IMR-90 (cell line): ENCODE measurements around the gene LMTK2. TPM values are rescaled to one million over a fixed set of nuclear protein-coding genes. Genes with fewer than 3 reads are reported as not detected.

Experiments used
- ATAC-seq: fragments of 200-7000 bp; cut with Tn5 transposase; 2 replicates; pipeline ENCODE4 v1.9.1; 2020; ENCODE audit warnings: low read depth, mild to moderate bottlenecking, moderate library complexity
- BruUV-seq: library from RNA; stranded (reverse); fragments of 400-500 nt; replicated peaks from 2 replicates; lab custom pipeline; 2021; lab: Mats Ljungman, UMichigan
- CTCF ChIA-PET: fragments of 300-600 bp; formaldehyde crosslinking; extraction: SDS; loops from one replicate; lab custom pipeline; 2021; ENCODE audit warnings: antibody characterized with exemption; lab: Yijun Ruan, JAX
- POLR2A ChIA-PET: fragments of 300-600 bp; sonication (Branson Sonifier 250); formaldehyde crosslinking; loops from one replicate; lab custom pipeline; 2022; ENCODE audit warnings: antibody characterized with exemption; ENCODE audit not compliant: unreplicated experiment; lab: Charles Lee
- DNase-seq: peaks from one replicate; pipeline ENCODE4 v3.0.0; 2013
- H2AFZ ChIP-seq: replicated peaks from 2 replicates; pipeline ENCODE3; 2013; ENCODE audit warnings: low read length, mild to moderate bottlenecking; ENCODE audit not compliant: poor library complexity
- H2AK5ac ChIP-seq: 2 replicates; pipeline ENCODE4 v1.6.1; 2013; ENCODE audit warnings: low read depth, low read length, inconsistent platforms
- H2AK9ac ChIP-seq: replicated peaks from 2 replicates; pipeline ENCODE3; 2013; ENCODE audit warnings: mild to moderate bottlenecking, low read depth, low read length, moderate library complexity; ENCODE audit not compliant: poor library complexity
- H2BK120ac ChIP-seq: 2 replicates; pipeline ENCODE4 v1.6.1; 2013; ENCODE audit warnings: low read depth, low read length, inconsistent platforms
- H2BK15ac ChIP-seq: 3 replicates; pipeline ENCODE4 v1.6.1; 2013; ENCODE audit warnings: low read depth, low read length, inconsistent platforms
- H2BK20ac ChIP-seq: 2 replicates; pipeline ENCODE4 v1.6.1; 2013; ENCODE audit warnings: low read depth, mild to moderate bottlenecking, inconsistent platforms, low read length, moderate library complexity
- H2BK5ac ChIP-seq: 2 replicates; pipeline ENCODE4 v1.6.1; 2013; ENCODE audit warnings: mild to moderate bottlenecking, low read depth, low read length, inconsistent platforms; ENCODE audit not compliant: poor library complexity, severe bottlenecking
- H3K14ac ChIP-seq: replicated peaks from 2 replicates; pipeline ENCODE4 v1.6.1; 2013; ENCODE audit warnings: low read depth, low read length, inconsistent platforms
- H3K18ac ChIP-seq: 2 replicates; pipeline ENCODE4 v1.6.1; 2013; ENCODE audit warnings: low read depth, low read length, control low read depth
- H3K23ac ChIP-seq: 2 replicates; pipeline ENCODE4 v1.6.1; 2013; ENCODE audit warnings: low read depth, low read length, inconsistent platforms
- H3K27ac ChIP-seq: 2 replicates; pipeline ENCODE4 v1.5.1; 2013; ENCODE audit warnings: mild to moderate bottlenecking, control low read depth, low read length; ENCODE audit not compliant: insufficient read depth
- H3K27me3 ChIP-seq: 2 replicates; pipeline ENCODE4 v1.6.1; 2013; ENCODE audit warnings: low read length; ENCODE audit not compliant: control insufficient read depth, insufficient read depth
- H3K36me3 ChIP-seq: 2 replicates; pipeline ENCODE4 v1.6.1; 2013; ENCODE audit warnings: low read length, mixed read lengths; ENCODE audit not compliant: control insufficient read depth, insufficient read depth
- H3K4ac ChIP-seq: 2 replicates; pipeline ENCODE4 v1.6.1; 2013; ENCODE audit warnings: low read depth, low read length, inconsistent platforms
- H3K4me1 ChIP-seq: 2 replicates; pipeline ENCODE4 v1.6.1; 2013; ENCODE audit warnings: low read length, mixed read lengths; ENCODE audit not compliant: control insufficient read depth, insufficient read depth
- H3K4me2 ChIP-seq: 2 replicates; pipeline ENCODE4 v1.6.1; 2013; ENCODE audit warnings: low read depth, mild to moderate bottlenecking, control low read depth, low read length, moderate library complexity
- H3K4me3 ChIP-seq: 2 replicates; pipeline ENCODE4 v1.5.1; 2013; ENCODE audit warnings: low read depth, mild to moderate bottlenecking, control low read depth, low read length, moderate library complexity; ENCODE audit not compliant: insufficient read depth
- H3K56ac ChIP-seq: 2 replicates; pipeline ENCODE4 v1.6.1; 2013; ENCODE audit warnings: low read length, inconsistent platforms; ENCODE audit not compliant: insufficient read depth; ENCODE audit errors: extremely low read depth
- H3K79me1 ChIP-seq, 2 experiments: 2 replicates each; pipeline ENCODE4 v1.6.1; 2013; ENCODE audit warnings: low read length in 2 of 2, inconsistent platforms in 1 of 2, low read depth in 1 of 2
- H3K9ac ChIP-seq: 2 replicates; pipeline ENCODE4 v1.6.1; 2013; ENCODE audit warnings: low read depth, low read length, control low read depth
- H3K9me1 ChIP-seq: 2 replicates; pipeline ENCODE4 v1.6.1; 2013; ENCODE audit warnings: low read length, inconsistent platforms; ENCODE audit not compliant: insufficient read depth
- H3K9me3 ChIP-seq: 2 replicates; pipeline ENCODE4 v1.6.1; 2013; ENCODE audit warnings: low read length; ENCODE audit not compliant: control insufficient read depth, insufficient read depth
- H4K20me1 ChIP-seq: 2 replicates; pipeline ENCODE4 v1.6.1; 2013; ENCODE audit warnings: low read length, inconsistent platforms; ENCODE audit not compliant: insufficient read depth
- H4K5ac ChIP-seq: 2 replicates; pipeline ENCODE4 v1.6.1; 2013; ENCODE audit warnings: mild to moderate bottlenecking, low read depth, low read length, control low read depth
- H4K8ac ChIP-seq, 2 experiments: 2 replicates each; pipeline ENCODE4 v1.6.1; 2013; ENCODE audit warnings: low read depth in 2 of 2, low read length in 2 of 2, control low read depth in 1 of 2, inconsistent platforms in 1 of 2
- H4K91ac ChIP-seq: 2 replicates; pipeline ENCODE4 v1.6.1; 2013; ENCODE audit warnings: low read depth, low read length, inconsistent platforms; ENCODE audit not compliant: insufficient read depth
- RAD21 ChIP-seq: IDR thresholded peaks from 2 replicates; pipeline ENCODE4 v1.6.1; 2012; ENCODE audit warnings: low read length, improper control_type of control experiment
- SMC3 ChIP-seq: fragments of 150-350 bp; IDR thresholded peaks from 2 replicates; pipeline ENCODE4 v1.6.1; 2016; ENCODE audit warnings: low read depth, mild to moderate bottlenecking, antibody characterized with exemption, low read length, moderate library complexity
- USF2 ChIP-seq: fragments of 150-350 bp; IDR thresholded peaks from 2 replicates; pipeline ENCODE4 v1.6.1; 2017; ENCODE audit warnings: mild to moderate bottlenecking, antibody characterized with exemption, low read length, low read depth
- WGBS, 2 experiments: methylation state at CpG; one replicate each; pipeline versions ENCODE4 v1.1.5 to v1.1.7; 2013; ENCODE audit warnings: missing lambda C conversion rate in 2 of 2; ENCODE audit not compliant: insufficient read length in 1 of 2; ENCODE audit errors: extremely low coverage in 2 of 2; 5-methylcytosine and 5-hydroxymethylcytosine counted together
- dilution Hi-C: fragments of 300-500 bp; cut with HindIII; formaldehyde crosslinking; loops from one replicate; pipeline ENCODE4 v1.14.3; 2018; ENCODE audit warnings: low sequenced_read_pairs; ENCODE audit not compliant: unreplicated experiment
- in situ Hi-C: fragments of 300-500 bp; cut with MboI; formaldehyde crosslinking; loops from 3 replicates; pipeline ENCODE4 v1.14.3; 2019; ENCODE audit warnings: low sequenced_read_pairs, inconsistent platforms, mixed read lengths
- intact Hi-C: fragments of 100-400 bp; cut with micrococcal nuclease; formaldehyde crosslinking; loops from 2 replicates; pipeline ENCODE4 v1.10.0; 2022
- polyA plus RNA-seq, 3 experiments: library from polyadenylated mRNA; depleted of rRNA; stranded (reverse); fragments of >200 nt; gene quantifications; 2 replicates each; pipeline ENCODE4 v1.2.3, GENCODE V29; 2012; ENCODE audit warnings: low replicate concordance in 1 of 3
- total RNA-seq: library from RNA; depleted of rRNA; stranded (reverse); fragments of >200 nt; gene quantifications from 2 replicates; pipeline ENCODE4 v1.2.3, GENCODE V29; 2012
- TF ChIP-seq, protein P1 (sequence below): conservative IDR thresholded peaks from 2 replicates; pipeline ENCODE4 v1.5.1; 2012; ENCODE audit warnings: mild to moderate bottlenecking, low read depth, low read length, improper control_type of control experiment

Gene LMTK2
- total and polyA plus RNA-seq, 2 of the 4 experiments (the other 2 are of a cell fraction), result 4.4 to 5.0 TPM

DNA sequence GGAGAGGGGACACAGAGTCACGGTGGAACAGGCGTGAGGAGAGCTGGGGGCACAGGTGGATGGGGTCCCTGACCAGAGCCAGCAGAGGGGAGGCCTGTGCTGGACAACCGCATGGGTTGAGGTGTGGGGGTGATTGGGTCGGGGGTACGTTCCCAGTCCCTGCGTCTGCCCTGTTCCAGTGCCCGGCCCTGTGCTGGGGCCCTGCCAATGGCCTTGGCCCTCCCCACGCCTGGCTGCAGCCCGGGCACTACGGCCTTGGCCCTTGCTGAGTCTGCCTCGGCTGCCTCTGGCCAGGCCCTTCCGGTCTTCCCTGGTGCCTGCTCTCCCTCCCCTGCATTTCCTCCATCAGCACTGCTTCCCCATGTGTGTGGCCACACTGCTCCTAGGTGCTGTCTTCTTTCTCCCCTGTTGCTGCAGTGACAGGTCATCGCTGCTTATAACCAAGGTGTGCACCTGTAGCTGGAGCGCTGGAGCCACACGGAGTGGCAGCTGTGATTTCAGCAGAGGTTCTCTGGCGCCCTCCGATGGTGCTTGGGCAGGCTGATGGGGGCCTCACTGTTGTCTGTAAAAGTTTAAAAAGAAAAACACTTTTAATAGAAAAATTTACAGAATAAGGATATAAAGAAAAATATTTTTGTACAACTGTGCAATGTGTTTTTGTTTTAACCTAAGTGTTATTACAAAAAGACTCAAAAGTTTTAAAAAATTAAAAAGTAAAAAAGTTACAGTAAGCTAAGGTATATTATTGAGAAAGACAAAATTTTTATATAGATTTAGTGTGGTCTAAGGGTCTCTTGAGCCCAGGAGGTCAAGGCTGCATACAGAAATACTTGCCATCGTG lies 59.4 kb downstream of the LMTK2 start:
- H2BK15ac ChIP-seq, result no peak overlapping the region
- ChIA-PET CTCF (interaction anchor here (0.6 to 5.4 kb wide), 10 partner anchors 9 to 1536 kb away, joined by 3 to 37 read pairs (median 4); partner anchors contain the start of gene LMTK2), POLR2A (no interaction called here)
- no peak overlapping the region for H3K27ac ChIP-seq
- no peak overlapping the region for H3K23ac ChIP-seq
- no peaks in the 10 kb centered on the region for H3K79me1 ChIP-seq
- H2AK9ac ChIP-seq, result no peak overlapping the region
- H2BK5ac ChIP-seq, result no peak overlapping the region
- H3K56ac ChIP-seq, result no peak overlapping the region
- no peak overlapping the region for H2BK120ac ChIP-seq
- no peaks in the 10 kb centered on the region for H3K4me1 ChIP-seq
- H2AK5ac ChIP-seq, result no peak overlapping the region
- no peak overlapping the region for H3K18ac ChIP-seq
- TF ChIP-seq SMC3 (peak; percentile 48; the same call in 1 of the 2 replicates), USF2 (no peak), RAD21 (peak; percentile 65)
- TF ChIP-seq, protein P1, sequence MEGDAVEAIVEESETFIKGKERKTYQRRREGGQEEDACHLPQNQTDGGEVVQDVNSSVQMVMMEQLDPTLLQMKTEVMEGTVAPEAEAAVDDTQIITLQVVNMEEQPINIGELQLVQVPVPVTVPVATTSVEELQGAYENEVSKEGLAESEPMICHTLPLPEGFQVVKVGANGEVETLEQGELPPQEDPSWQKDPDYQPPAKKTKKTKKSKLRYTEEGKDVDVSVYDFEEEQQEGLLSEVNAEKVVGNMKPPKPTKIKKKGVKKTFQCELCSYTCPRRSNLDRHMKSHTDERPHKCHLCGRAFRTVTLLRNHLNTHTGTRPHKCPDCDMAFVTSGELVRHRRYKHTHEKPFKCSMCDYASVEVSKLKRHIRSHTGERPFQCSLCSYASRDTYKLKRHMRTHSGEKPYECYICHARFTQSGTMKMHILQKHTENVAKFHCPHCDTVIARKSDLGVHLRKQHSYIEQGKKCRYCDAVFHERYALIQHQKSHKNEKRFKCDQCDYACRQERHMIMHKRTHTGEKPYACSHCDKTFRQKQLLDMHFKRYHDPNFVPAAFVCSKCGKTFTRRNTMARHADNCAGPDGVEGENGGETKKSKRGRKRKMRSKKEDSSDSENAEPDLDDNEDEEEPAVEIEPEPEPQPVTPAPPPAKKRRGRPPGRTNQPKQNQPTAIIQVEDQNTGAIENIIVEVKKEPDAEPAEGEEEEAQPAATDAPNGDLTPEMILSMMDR, result peak; percentile 62
- ATAC-seq, result peak; percentile 59; the same call in 1 of the 2 replicates
- in situ Hi-C loops (loop anchor here (25.0 kb wide), 1 partner anchor 304 kb away; the partner anchor contains the start of gene ASNS), intact Hi-C loops (no loop called here), dilution Hi-C loops (no loop called here)
- no TSS peak for BruUV-seq
- no peak overlapping the region for H3K14ac ChIP-seq
- H3K27me3 ChIP-seq, result no peaks in the 10 kb centered on the region
- no peak overlapping the region for H3K4me3 ChIP-seq
- no peak overlapping the region for H4K8ac ChIP-seq
- H4K91ac ChIP-seq, result no peak overlapping the region
- no peak overlapping the region for H3K9ac ChIP-seq
- no peak overlapping the region for H3K4me2 ChIP-seq
- 0 out of 2 replicates have a peak, but pooled peaks cover 2% of the 10 kb centered on the region for H4K20me1 ChIP-seq
- H3K4ac ChIP-seq, result no peak overlapping the region
- H2BK20ac ChIP-seq, result no peak overlapping the region
- WGBS, 2 experiments, result 90% methylated on average over 2 of the region's 18 CpGs; no CpG with 5 or more reads in 1 of the 2 experiments
- H3K36me3 ChIP-seq, result no peaks in the 10 kb centered on the region
- H3K9me1 ChIP-seq, result 0 out of 2 replicates have a peak, but pooled peaks cover 4% of the 10 kb centered on the region
- no peaks in the 10 kb centered on the region for H3K9me3 ChIP-seq
- no peak overlapping the region for H2AFZ ChIP-seq
- peak; percentile 14 for DNase-seq
- no peak overlapping the region for H4K5ac ChIP-seq
